Ectodermal cell (in vitro differentiated cells): ENCODE measurements around the gene AQP10. TPM values are rescaled to one million over a fixed set of nuclear protein-coding genes. Genes with fewer than 3 reads are reported as not detected.
"Not testable (repeated sequence)": the region's sequence is repeated elsewhere in the genome, so short reads cannot be mapped to it uniquely, and the experiment has no call there.

Experiments
- H3K27ac ChIP-seq: 2 replicates; pipeline ENCODE4 v1.7.0; 2013; ENCODE audit warnings: mild to moderate bottlenecking, low read depth, low read length; ENCODE audit not compliant: insufficient read depth, poor library complexity, severe bottlenecking
- H3K27me3 ChIP-seq: 2 replicates; pipeline ENCODE4 v1.7.0; 2013; ENCODE audit warnings: mild to moderate bottlenecking, low read length; ENCODE audit not compliant: insufficient read depth, control insufficient read depth, poor library complexity, severe bottlenecking
- H3K36me3 ChIP-seq: one replicate; pipeline ENCODE4 v1.7.0; 2013; ENCODE audit warnings: low read length; ENCODE audit not compliant: control insufficient read depth, insufficient read depth
- H3K4me1 ChIP-seq: one replicate; pipeline ENCODE4 v1.7.0; 2013; ENCODE audit warnings: low read length; ENCODE audit not compliant: control insufficient read depth, insufficient read depth
- H3K4me3 ChIP-seq: 2 replicates; pipeline ENCODE4 v1.7.0; 2013; ENCODE audit warnings: low read depth, low read length, control low read depth; ENCODE audit not compliant: insufficient read depth
- H3K9me3 ChIP-seq: 2 replicates; pipeline ENCODE4 v1.7.0; 2013; ENCODE audit warnings: mild to moderate bottlenecking, low read length, moderate library complexity; ENCODE audit not compliant: control insufficient read depth
- WGBS, 2 experiments: methylation state at CpG; one replicate each; pipeline ENCODE4 v1.1.7; 2013; ENCODE audit warnings: missing lambda C conversion rate in 2 of 2; 5-methylcytosine and 5-hydroxymethylcytosine counted together
- polyA plus RNA-seq, 4 experiments: library from polyadenylated mRNA; stranded (reverse); fragments of 50-300 nt; gene quantifications; one replicate each; pipeline ENCODE4 v1.2.3, GENCODE V29; 2013

The AQP10 gene
- polyA plus RNA-seq (2013, experiment 1 of 4): not detected
- not detected for polyA plus RNA-seq (2013, experiment 2 of 4)
- not detected for polyA plus RNA-seq (2013, experiment 3 of 4)
- polyA plus RNA-seq (2013, experiment 4 of 4): not detected

GRCh38 chr1:154320882-154321608, at the start of gene AQP10:
Gene AQP10, plus strand, starts transcription at chr1:154321093. Its CDS starts 63 bp downstream, at chr1:154321156.
- Histone ChIP-seq H3K9me3 (no peaks in the 10 kb centered on the region), H3K27me3 (no peaks in the 10 kb centered on the region), H3K4me3 (no peak within 1 kb of the TSS), H3K4me1 (no peaks in the 10 kb centered on the region), H3K36me3 (no peaks in the 10 kb centered on the region), H3K27ac (no peak within 1 kb of the TSS)
- WGBS, 2 experiments: 78 to 79% methylated on average over 8 to 9 of the region's 9 CpGs

- WGBS, 2 experiments: 0 to 1% methylated on average over 47 of the region's 47 CpGs
- Histone ChIP-seq H3K27ac (peak within 1 kb of the TSS; percentile 94), H3K27me3 (no peaks in the 10 kb centered on the region), H3K9me3 (no peaks in the 10 kb centered on the region), H3K36me3 (peaks cover 14% of the 10 kb centered on the region), H3K4me3 (peak within 1 kb of the TSS; percentile 95), H3K4me1 (peaks cover 6% of the 10 kb centered on the region)
Measured at GRCh38 chr1:154272217-154272998, 48.5 kb upstream of the AQP10 start, which contains the start of gene HAX1. Gene HAX1, plus strand, starts transcription at chr1:154272629. Its CDS starts 95 bp downstream, at chr1:154272724.

- H3K27ac ChIP-seq: peak overlapping the region; percentile 94
Measured at GRCh38 chr1:154272999-154273563, 47.8 kb upstream of the AQP10 start.

GRCh38 chr1:154276797-154277196, 44.1 kb upstream of the AQP10 start:
- H3K27me3 ChIP-seq: no peaks in the 10 kb centered on the region
- no peaks in the 10 kb centered on the region for H3K9me3 ChIP-seq
- H3K4me3 ChIP-seq: no peak overlapping the region
- 90 to 93% methylated on average over 4 to 5 of the region's 7 CpGs for WGBS, 2 experiments
- no peak overlapping the region for H3K27ac ChIP-seq
- no peaks in the 10 kb centered on the region for H3K36me3 ChIP-seq
- H3K4me1 ChIP-seq: peaks cover 6% of the 10 kb centered on the region

More at GRCh38 chr1:154272999-154273563, 47.8 kb upstream of the AQP10 start:
- Histone ChIP-seq H3K4me3 (peak overlapping the region; percentile 95), H3K9me3 (no peaks in the 10 kb centered on the region), H3K36me3 (peaks cover 13% of the 10 kb centered on the region), H3K4me1 (peaks cover 6% of the 10 kb centered on the region), H3K27me3 (no peaks in the 10 kb centered on the region)
- 58 to 65% methylated on average over 12 to 13 of the region's 13 CpGs for WGBS, 2 experiments

- WGBS, 2 experiments: 94 to 95% methylated on average over 26 of the region's 30 CpGs
- not testable (repeated sequence) for H3K36me3 ChIP-seq, H3K27me3 ChIP-seq, H3K4me1 ChIP-seq, H3K27ac ChIP-seq, H3K9me3 ChIP-seq, H3K4me3 ChIP-seq
Measured at GRCh38 chr1:154287591-154287990, 33.3 kb upstream of the AQP10 start.

- no peak overlapping the region for H3K27ac ChIP-seq
- no peak overlapping the region for H3K4me3 ChIP-seq
- H3K9me3 ChIP-seq: no peaks in the 10 kb centered on the region
- H3K4me1 ChIP-seq: no peaks in the 10 kb centered on the region
- no peaks in the 10 kb centered on the region for H3K36me3 ChIP-seq
- 94 to 95% methylated on average over 3 of the region's 3 CpGs for WGBS, 2 experiments
- no peaks in the 10 kb centered on the region for H3K27me3 ChIP-seq
Measured at GRCh38 chr1:154288661-154289060, 32.2 kb upstream of the AQP10 start.

- H3K36me3 ChIP-seq: no peaks in the 10 kb centered on the region
- no peaks in the 10 kb centered on the region for H3K4me1 ChIP-seq
- no peaks in the 10 kb centered on the region for H3K27me3 ChIP-seq
- no peaks in the 10 kb centered on the region for H3K9me3 ChIP-seq
- 85 to 93% methylated on average over 1 of the region's 1 CpG for WGBS, 2 experiments
- no peak overlapping the region for H3K4me3 ChIP-seq
- no peak overlapping the region for H3K27ac ChIP-seq
Measured at GRCh38 chr1:154290921-154291320, 30.0 kb upstream of the AQP10 start.

- WGBS, 2 experiments: 80 to 87% methylated on average over 8 of the region's 8 CpGs
- H3K36me3 ChIP-seq: no peaks in the 10 kb centered on the region
Measured at GRCh38 chr1:154295408-154296235, 25.3 kb upstream of the AQP10 start.

GRCh38 chr1:154301582-154301981, 19.3 kb upstream of the AQP10 start:
- H3K4me1 ChIP-seq: no peaks in the 10 kb centered on the region
- H3K27me3 ChIP-seq: no peaks in the 10 kb centered on the region
- no peak overlapping the region for H3K27ac ChIP-seq
- no peaks in the 10 kb centered on the region for H3K36me3 ChIP-seq
- WGBS, 2 experiments: 92 to 93% methylated on average over 1 of the region's 1 CpG
- no peaks in the 10 kb centered on the region for H3K9me3 ChIP-seq
- no peak overlapping the region for H3K4me3 ChIP-seq

More at GRCh38 chr1:154295408-154296235, 25.3 kb upstream of the AQP10 start:
- H3K27ac ChIP-seq: no peak overlapping the region
- H3K9me3 ChIP-seq: no peaks in the 10 kb centered on the region
- no peak overlapping the region for H3K4me3 ChIP-seq
- H3K4me1 ChIP-seq: no peaks in the 10 kb centered on the region
- H3K27me3 ChIP-seq: no peaks in the 10 kb centered on the region
